ENCODE results near the gene SUMO3.
A peak's percentile ranks its signal among the peaks of the same experiment; 100 is the strongest.

The SUMO3 gene

GRCh38 chr21:44763451-44764318 lies 54.2 kb downstream of the SUMO3 start:
- H3K4me3 ChIP-seq (ENCODE audit: low read depth, low read length): no peak overlapping the region
- H3K9me3 ChIP-seq (ENCODE audit: severe bottlenecking): peaks cover 3% of the 10 kb centered on the region
- H3K27ac ChIP-seq: no peak overlapping the region
- peaks cover under 1% of the 10 kb centered on the region for H3K36me3 ChIP-seq
- DNase-seq: peak; percentile 7
- TF ChIP-seq CTCF (IDR thresholded peaks at IDR 0.05; ENCODE audit: low read depth, low read length): no peak
- no peaks in the 10 kb centered on the region for H3K27me3 ChIP-seq (ENCODE audit: insufficient read depth, low read depth, severe bottlenecking)

- no peak for TF ChIP-seq CTCF (IDR thresholded peaks at IDR 0.05; ENCODE audit: low read depth, low read length)
- Histone ChIP-seq H3K27ac (no peak overlapping the region), H3K36me3 (no peaks in the 10 kb centered on the region; the same call in 1 of the 2 replicates), H3K27me3 (ENCODE audit: insufficient read depth, low read depth, severe bottlenecking) (no peaks in the 10 kb centered on the region), H3K9me3 (ENCODE audit: severe bottlenecking) (peaks cover 3% of the 10 kb centered on the region), H3K4me3 (ENCODE audit: low read depth, low read length) (no peak overlapping the region)
- no peak for DNase-seq
Observed at GRCh38 chr21:44763050-44763378, 54.8 kb downstream of the SUMO3 start.

- Histone ChIP-seq H3K27ac (no peak overlapping the region), H3K27me3 (ENCODE audit: insufficient read depth, low read depth, severe bottlenecking) (no peaks in the 10 kb centered on the region), H3K36me3 (no peaks in the 10 kb centered on the region; the same call in 1 of the 2 replicates), H3K9me3 (ENCODE audit: severe bottlenecking) (peaks cover 3% of the 10 kb centered on the region), H3K4me3 (ENCODE audit: low read depth, low read length) (no peak overlapping the region)
- no peak for TF ChIP-seq CTCF (IDR thresholded peaks at IDR 0.05; ENCODE audit: low read depth, low read length)
- peak; percentile 7 for DNase-seq
Observed at GRCh38 chr21:44762221-44763049, 55.4 kb downstream of the SUMO3 start.

- no peak overlapping the region for H3K4me3 ChIP-seq (ENCODE audit: low read depth, low read length)
- peaks cover 3% of the 10 kb centered on the region for H3K9me3 ChIP-seq (ENCODE audit: severe bottlenecking)
- no peaks in the 10 kb centered on the region; the same call in 1 of the 2 replicates for H3K36me3 ChIP-seq
- H3K27me3 ChIP-seq (ENCODE audit: insufficient read depth, low read depth, severe bottlenecking): no peaks in the 10 kb centered on the region
- peak; percentile 11 for DNase-seq
- TF ChIP-seq CTCF (IDR thresholded peaks at IDR 0.05; ENCODE audit: low read depth, low read length): no peak
- H3K27ac ChIP-seq: no peak overlapping the region
Observed at GRCh38 chr21:44761747-44762208, 56.1 kb downstream of the SUMO3 start.

GRCh38 chr21:44761011-44761729 lies 56.7 kb downstream of the SUMO3 start:
- peak; percentile 75 for DNase-seq
- peak; percentile 81 for TF ChIP-seq CTCF (IDR thresholded peaks at IDR 0.05; ENCODE audit: low read depth, low read length)
- Histone ChIP-seq H3K9me3 (ENCODE audit: severe bottlenecking) (peaks cover 5% of the 10 kb centered on the region), H3K27me3 (ENCODE audit: insufficient read depth, low read depth, severe bottlenecking) (no peaks in the 10 kb centered on the region), H3K36me3 (no peaks in the 10 kb centered on the region), H3K4me3 (ENCODE audit: low read depth, low read length) (no peak overlapping the region), H3K27ac (no peak overlapping the region)
